Muscle of leg (tissue), 16 donors: ENCODE results near the gene XK. TPM values are rescaled to one million over a fixed set of nuclear protein-coding genes. Genes with fewer than 3 reads are reported as not detected.
"Not testable (repeated sequence)": the region's sequence is repeated elsewhere in the genome, so short reads cannot be mapped to it uniquely, and the experiment has no call there.

Experiments
- DNase-seq: peaks from one replicate; pipeline ENCODE4 v3.0.0; 2013
- H3K27ac ChIP-seq: one replicate; pipeline ENCODE4 v1.5.1; 2013; ENCODE audit warnings: mild to moderate bottlenecking, low read length, control low read depth
- H3K27me3 ChIP-seq: one replicate; pipeline ENCODE4 v1.6.1; 2013; ENCODE audit warnings: low read length; ENCODE audit not compliant: control insufficient read depth, insufficient read depth
- H3K36me3 ChIP-seq: one replicate; pipeline ENCODE4 v1.6.1; 2013; ENCODE audit warnings: low read length; ENCODE audit not compliant: control insufficient read depth, insufficient read depth
- H3K4me1 ChIP-seq: one replicate; pipeline ENCODE4 v1.6.1; 2013; ENCODE audit warnings: low read length; ENCODE audit not compliant: control insufficient read depth, insufficient read depth
- H3K4me3 ChIP-seq: one replicate; pipeline ENCODE4 v1.5.1; 2013; ENCODE audit warnings: low read length, control low read depth
- H3K9me3 ChIP-seq: replicated peaks from 2 replicates; pipeline ENCODE4 v1.6.1; 2013; ENCODE audit warnings: low read depth, low read length; ENCODE audit not compliant: control insufficient read depth
- WGBS: methylation state at CpG from one replicate; pipeline ENCODE4 v1.1.5; 2013; ENCODE audit warnings: missing lambda C conversion rate; ENCODE audit not compliant: insufficient coverage; 5-methylcytosine and 5-hydroxymethylcytosine counted together
- long read RNA-seq, 11 donors: transcript quantifications; one replicate each; lab custom pipeline, GENCODE V29; 2026
- polyA plus RNA-seq, 8 donors: library from polyadenylated mRNA; unstranded; fragments of 120-200 nt; gene quantifications; one replicate each; pipeline versions ENCODE4 v1.2.1 to v1.2.3, GENCODE V29; 2013; ENCODE audit warnings: inconsistent platforms in 1 of 8, low replicate concordance in 1 of 8; ENCODE audit not compliant: insufficient read length in 8 of 8, insufficient read depth in 1 of 8
- total RNA-seq: library from RNA; stranded (reverse); fragments of 120-200 nt; gene quantifications from one replicate; pipeline ENCODE4 v1.2.4, GENCODE V29; 2013

The XK gene
- total RNA-seq: 3.7 TPM
- polyA plus RNA-seq: 1 to 10 TPM; 4.1 to 7.3 (median 5.3) TPM
- long read RNA-seq, donor 1, full-length matches to known transcripts: 1 of 1 reads
- long read RNA-seq, donor 1, partial matches to known transcripts: 0 of 1 reads
- long read RNA-seq, donor 1, other reads (novel, unspliced or antisense): 0 of 1 reads
- long read RNA-seq, donor 2: 0 reads
- long read RNA-seq, donor 3, full-length matches to known transcripts: 2 of 2 reads
- long read RNA-seq, donor 3, partial matches to known transcripts: 0 of 2 reads
- long read RNA-seq, donor 3, other reads (novel, unspliced or antisense): 0 of 2 reads
- long read RNA-seq, donor 4, full-length matches to known transcripts: 1 of 1 reads
- long read RNA-seq, donor 4, partial matches to known transcripts: 0 of 1 reads
- long read RNA-seq, donor 4, other reads (novel, unspliced or antisense): 0 of 1 reads
- long read RNA-seq, donor 5, full-length matches to known transcripts: 2 of 2 reads
- long read RNA-seq, donor 5, partial matches to known transcripts: 0 of 2 reads
- long read RNA-seq, donor 5, other reads (novel, unspliced or antisense): 0 of 2 reads
- long read RNA-seq, donor 6, full-length matches to known transcripts: 1 of 1 reads
- long read RNA-seq, donor 6, partial matches to known transcripts: 0 of 1 reads
- long read RNA-seq, donor 6, other reads (novel, unspliced or antisense): 0 of 1 reads
- long read RNA-seq, donor 7, full-length matches to known transcripts: 1 of 1 reads
- long read RNA-seq, donor 7, partial matches to known transcripts: 0 of 1 reads
- long read RNA-seq, donor 7, other reads (novel, unspliced or antisense): 0 of 1 reads
- long read RNA-seq, donor 8, full-length matches to known transcripts: 1 of 1 reads
- long read RNA-seq, donor 8, partial matches to known transcripts: 0 of 1 reads
- long read RNA-seq, donor 8, other reads (novel, unspliced or antisense): 0 of 1 reads
- long read RNA-seq, donor 9, full-length matches to known transcripts: 1 of 1 reads
- long read RNA-seq, donor 9, partial matches to known transcripts: 0 of 1 reads
- long read RNA-seq, donor 9, other reads (novel, unspliced or antisense): 0 of 1 reads
- long read RNA-seq, donor 10: 0 reads
- long read RNA-seq, donor 11, full-length matches to known transcripts: 3 of 3 reads
- long read RNA-seq, donor 11, partial matches to known transcripts: 0 of 3 reads
- long read RNA-seq, donor 11, other reads (novel, unspliced or antisense): 0 of 3 reads

GRCh38 chrX:37685381-37686359, at the start of gene XK:
Gene XK, plus strand, starts transcription at chrX:37685791. Its CDS starts 171 bp downstream, at chrX:37685962.
- Histone ChIP-seq H3K36me3 (no peaks in the 10 kb centered on the region), H3K27me3 (peaks cover 15% of the 10 kb centered on the region), H3K4me1 (peaks cover 5% of the 10 kb centered on the region), H3K27ac (peak within 1 kb of the TSS; percentile 60), H3K9me3 (no peaks in the 10 kb centered on the region), H3K4me3 (peak within 1 kb of the TSS; percentile 37)
- DNase-seq: peak; percentile 29
- WGBS: 23% methylated on average over 78 of the region's 100 CpGs

- H3K36me3 ChIP-seq: no peaks in the 10 kb centered on the region
- H3K27me3 ChIP-seq: peaks cover 4% of the 10 kb centered on the region
- H3K4me1 ChIP-seq: no peaks in the 10 kb centered on the region
- no peak overlapping the region for H3K27ac ChIP-seq
- H3K4me3 ChIP-seq: no peak overlapping the region
- H3K9me3 ChIP-seq: no peaks in the 10 kb centered on the region
- no peak for DNase-seq
Observed at GRCh38 chrX:37638047-37638446, 47.5 kb upstream of the XK start.

- 60% methylated on average over 1 of the region's 5 CpGs for WGBS
- no peak for DNase-seq
- no peaks in the 10 kb centered on the region for H3K36me3 ChIP-seq
- no peaks in the 10 kb centered on the region for H3K4me1 ChIP-seq
- H3K9me3 ChIP-seq: no peaks in the 10 kb centered on the region
- H3K27ac ChIP-seq: no peak overlapping the region
- H3K4me3 ChIP-seq: no peak overlapping the region
- H3K27me3 ChIP-seq: peaks cover 4% of the 10 kb centered on the region
Observed at GRCh38 chrX:37640142-37640541, 45.4 kb upstream of the XK start.

GRCh38 chrX:37641859-37642258, 43.7 kb upstream of the XK start:
- Histone ChIP-seq H3K9me3 (no peaks in the 10 kb centered on the region), H3K36me3 (no peaks in the 10 kb centered on the region), H3K27me3 (peaks cover 6% of the 10 kb centered on the region), H3K27ac (no peak overlapping the region), H3K4me3 (no peak overlapping the region), H3K4me1 (no peaks in the 10 kb centered on the region)
- DNase-seq: no peak
- 44% methylated on average over 2 of the region's 3 CpGs for WGBS

GRCh38 chrX:37644381-37645305, 40.9 kb upstream of the XK start:
- H3K4me1 ChIP-seq: no peaks in the 10 kb centered on the region
- DNase-seq: no peak
- no peaks in the 10 kb centered on the region for H3K9me3 ChIP-seq
- H3K27ac ChIP-seq: no peak overlapping the region
- WGBS: 65% methylated on average over 2 of the region's 6 CpGs
- H3K4me3 ChIP-seq: no peak overlapping the region
- H3K27me3 ChIP-seq: peaks cover 6% of the 10 kb centered on the region
- H3K36me3 ChIP-seq: no peaks in the 10 kb centered on the region

- Histone ChIP-seq H3K27me3 (peaks cover 4% of the 10 kb centered on the region), H3K36me3 (no peaks in the 10 kb centered on the region), H3K4me3 (no peak overlapping the region), H3K9me3 (no peaks in the 10 kb centered on the region), H3K27ac (no peak overlapping the region), H3K4me1 (no peaks in the 10 kb centered on the region)
- no peak for DNase-seq
Observed at GRCh38 chrX:37646254-37646653, 39.3 kb upstream of the XK start.

GRCh38 chrX:37650879-37651278, 34.7 kb upstream of the XK start:
- DNase-seq, H3K36me3 ChIP-seq, H3K27ac ChIP-seq, H3K4me3 ChIP-seq, H3K9me3 ChIP-seq, H3K4me1 ChIP-seq, H3K27me3 ChIP-seq: not testable (repeated sequence)
- no CpG with 5 or more reads among the region's 2 CpGs for WGBS

GRCh38 chrX:37651921-37652452, 33.6 kb upstream of the XK start:
- Histone ChIP-seq H3K27me3 (no peaks in the 10 kb centered on the region), H3K9me3 (no peaks in the 10 kb centered on the region), H3K27ac (no peak overlapping the region), H3K36me3 (no peaks in the 10 kb centered on the region), H3K4me3 (no peak overlapping the region), H3K4me1 (no peaks in the 10 kb centered on the region)
- DNase-seq: no peak
- 86% methylated on average over 1 of the region's 1 CpG for WGBS
